Endodermal cell (in vitro differentiated cells): ENCODE measurements around the gene SYNJ2. TPM values are rescaled to one million over a fixed set of nuclear protein-coding genes. Genes with fewer than 3 reads are reported as not detected.

Experiments
- DNase-seq: peaks from one replicate; pipeline ENCODE4 v3.0.0-alpha.2; 2017
- H3K27ac ChIP-seq: 2 replicates; pipeline ENCODE4 v1.5.1; 2013; ENCODE audit warnings: mild to moderate bottlenecking, low read depth, low read length, moderate library complexity
- H3K27me3 ChIP-seq: 2 replicates; pipeline ENCODE4 v1.6.1; 2013; ENCODE audit warnings: mild to moderate bottlenecking, low read length, moderate library complexity; ENCODE audit not compliant: insufficient read depth, control insufficient read depth, poor library complexity, severe bottlenecking
- H3K36me3 ChIP-seq: 2 replicates; pipeline ENCODE4 v1.7.0; 2013; ENCODE audit warnings: mild to moderate bottlenecking, low read length, moderate library complexity; ENCODE audit not compliant: control insufficient read depth, insufficient read depth
- H3K4me1 ChIP-seq: one replicate; pipeline ENCODE4 v1.7.0; 2013; ENCODE audit warnings: low read length; ENCODE audit not compliant: control insufficient read depth, insufficient read depth
- H3K4me3 ChIP-seq: 2 replicates; pipeline ENCODE4 v1.5.1; 2013; ENCODE audit warnings: mild to moderate bottlenecking, low read length, moderate library complexity
- H3K9ac ChIP-seq: 2 replicates; pipeline ENCODE4 v1.6.1; 2013; ENCODE audit warnings: mild to moderate bottlenecking, low read length, moderate library complexity; ENCODE audit not compliant: poor library complexity, severe bottlenecking; ENCODE audit errors: extremely low read depth
- H3K9me3 ChIP-seq: 2 replicates; pipeline ENCODE4 v1.6.1; 2013; ENCODE audit warnings: mild to moderate bottlenecking, low read length, moderate library complexity; ENCODE audit not compliant: control insufficient read depth
- H3K27ac Mint-ChIP-seq: 2 replicates; pipeline ENCODE4 v1.8.0; 2020; ENCODE audit warnings: mixed read lengths
- H3K27me3 Mint-ChIP-seq: 2 replicates; pipeline ENCODE4 v1.8.0; 2021; ENCODE audit warnings: mild to moderate bottlenecking, mixed read lengths; ENCODE audit not compliant: insufficient read depth
- H3K36me3 Mint-ChIP-seq: 2 replicates; pipeline ENCODE4 v1.8.0; 2020; ENCODE audit warnings: low read depth, mixed read lengths
- H3K4me1 Mint-ChIP-seq: 2 replicates; pipeline ENCODE4 v1.8.0; 2020; ENCODE audit warnings: mixed read lengths
- H3K4me3 Mint-ChIP-seq: 2 replicates; pipeline ENCODE4 v1.8.0; 2020; ENCODE audit warnings: mild to moderate bottlenecking, moderate library complexity, mixed read lengths
- H3K9me3 Mint-ChIP-seq: 2 replicates; pipeline ENCODE4 v1.8.0; 2020; ENCODE audit warnings: mild to moderate bottlenecking, mixed read lengths
- WGBS, 2 experiments: methylation state at CpG; one replicate each; pipeline versions ENCODE4 v1.1.5 to v1.1.7; 2013; ENCODE audit warnings: missing lambda C conversion rate in 2 of 2, mixed read lengths in 1 of 2; ENCODE audit not compliant: insufficient coverage in 1 of 2, insufficient read length in 1 of 2; 5-methylcytosine and 5-hydroxymethylcytosine counted together
- total RNA-seq, 2 donors: library from RNA; stranded (reverse); fragmentation: NEBNext Ultra II Directional in 1 of 2; extraction: Animal tissue kit (Norgen Biotek cat#: 25700) in 1 of 2; gene quantifications; 2 replicates in 1 of 2; 3 replicates in 1 of 2; pipeline ENCODE4 v1.2.1, GENCODE V29; 2021
- TF ChIP-seq, protein P1 (sequence below): fragments of 200-600 bp; sonication (generic); conservative IDR thresholded peaks from 2 replicates; pipeline ENCODE4 v1.5.0; 2021; ENCODE audit warnings: antibody characterized with exemption, mild to moderate bottlenecking

The SYNJ2 gene
- total RNA-seq, 2 donors from 2014 or later, result 21.2 to 32.8 TPM

DNA sequence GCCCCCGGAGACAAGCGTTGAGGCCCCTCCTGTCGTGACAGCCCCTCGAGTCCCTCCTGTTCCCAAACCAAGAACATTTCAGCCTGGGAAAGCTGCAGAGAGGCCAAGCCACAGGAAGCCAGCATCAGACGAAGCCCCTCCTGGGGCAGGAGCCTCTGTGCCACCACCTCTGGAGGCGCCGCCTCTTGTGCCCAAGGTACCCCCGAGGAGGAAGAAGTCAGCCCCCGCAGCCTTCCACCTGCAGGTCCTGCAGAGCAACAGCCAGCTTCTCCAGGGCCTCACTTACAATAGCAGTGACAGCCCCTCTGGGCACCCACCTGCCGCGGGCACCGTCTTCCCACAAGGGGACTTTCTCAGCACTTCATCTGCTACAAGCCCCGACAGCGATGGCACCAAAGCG, 114.0 kb downstream of the SYNJ2 start:
- no peaks in the 10 kb centered on the region for H3K4me1 ChIP-seq
- H3K27ac Mint-ChIP-seq, result no peak overlapping the region
- no peaks in the 10 kb centered on the region for H3K27me3 ChIP-seq
- no peak overlapping the region for H3K27ac ChIP-seq
- no peak overlapping the region for H3K4me3 Mint-ChIP-seq
- peaks cover 41% of the 10 kb centered on the region for H3K36me3 Mint-ChIP-seq
- DNase-seq, result no peak
- no peaks in the 10 kb centered on the region for H3K27me3 Mint-ChIP-seq
- H3K4me3 ChIP-seq, result no peak overlapping the region
- no peaks in the 10 kb centered on the region for H3K4me1 Mint-ChIP-seq
- peaks cover 52% of the 10 kb centered on the region for H3K36me3 ChIP-seq
- no peaks in the 10 kb centered on the region for H3K9me3 ChIP-seq
- no peak overlapping the region for H3K9ac ChIP-seq
- 95 to 97% methylated on average over 9 to 15 of the region's 15 CpGs for WGBS, 2 experiments
- H3K9me3 Mint-ChIP-seq, result no peaks in the 10 kb centered on the region
- TF ChIP-seq, protein P1, sequence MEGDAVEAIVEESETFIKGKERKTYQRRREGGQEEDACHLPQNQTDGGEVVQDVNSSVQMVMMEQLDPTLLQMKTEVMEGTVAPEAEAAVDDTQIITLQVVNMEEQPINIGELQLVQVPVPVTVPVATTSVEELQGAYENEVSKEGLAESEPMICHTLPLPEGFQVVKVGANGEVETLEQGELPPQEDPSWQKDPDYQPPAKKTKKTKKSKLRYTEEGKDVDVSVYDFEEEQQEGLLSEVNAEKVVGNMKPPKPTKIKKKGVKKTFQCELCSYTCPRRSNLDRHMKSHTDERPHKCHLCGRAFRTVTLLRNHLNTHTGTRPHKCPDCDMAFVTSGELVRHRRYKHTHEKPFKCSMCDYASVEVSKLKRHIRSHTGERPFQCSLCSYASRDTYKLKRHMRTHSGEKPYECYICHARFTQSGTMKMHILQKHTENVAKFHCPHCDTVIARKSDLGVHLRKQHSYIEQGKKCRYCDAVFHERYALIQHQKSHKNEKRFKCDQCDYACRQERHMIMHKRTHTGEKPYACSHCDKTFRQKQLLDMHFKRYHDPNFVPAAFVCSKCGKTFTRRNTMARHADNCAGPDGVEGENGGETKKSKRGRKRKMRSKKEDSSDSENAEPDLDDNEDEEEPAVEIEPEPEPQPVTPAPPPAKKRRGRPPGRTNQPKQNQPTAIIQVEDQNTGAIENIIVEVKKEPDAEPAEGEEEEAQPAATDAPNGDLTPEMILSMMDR, result no peak

DNA sequence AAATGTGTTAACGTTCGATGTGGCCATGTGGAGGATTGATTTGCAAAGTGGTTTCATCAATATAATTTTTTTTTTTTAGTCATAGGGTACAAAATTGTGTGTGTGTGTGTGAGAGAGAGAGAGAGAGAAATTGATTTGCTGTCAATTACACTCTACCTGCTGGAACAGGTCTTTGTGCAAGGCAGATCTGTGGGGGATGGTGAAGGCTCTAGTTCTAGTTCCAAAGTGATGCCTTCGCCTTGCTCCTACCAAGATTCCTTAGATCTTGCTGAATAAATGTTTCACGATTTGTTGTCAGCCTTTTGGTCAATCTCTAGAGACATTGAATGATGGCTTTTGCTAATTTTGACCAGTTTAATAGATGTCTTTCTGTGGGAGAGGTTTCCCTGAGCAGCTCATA, 121.6 kb downstream of the SYNJ2 start:
- no peak for DNase-seq
- no peaks in the 10 kb centered on the region for H3K4me1 ChIP-seq
- H3K9ac ChIP-seq, result no peak overlapping the region
- 95 to 97% methylated on average over 2 to 4 of the region's 4 CpGs for WGBS, 2 experiments
- H3K4me1 Mint-ChIP-seq, result no peaks in the 10 kb centered on the region
- peaks cover 5% of the 10 kb centered on the region for H3K36me3 Mint-ChIP-seq
- H3K27me3 ChIP-seq, result no peaks in the 10 kb centered on the region
- no peak overlapping the region for H3K4me3 Mint-ChIP-seq
- H3K9me3 Mint-ChIP-seq, result no peaks in the 10 kb centered on the region
- no peak overlapping the region for H3K27ac Mint-ChIP-seq
- H3K27ac ChIP-seq, result no peak overlapping the region
- no peak overlapping the region for H3K4me3 ChIP-seq
- H3K27me3 Mint-ChIP-seq, result no peaks in the 10 kb centered on the region
- TF ChIP-seq, protein P1, result no peak
- no peaks in the 10 kb centered on the region for H3K9me3 ChIP-seq
- H3K36me3 ChIP-seq, result peaks cover 13% of the 10 kb centered on the region

- Histone ChIP-seq H3K36me3 (peaks cover 17% of the 10 kb centered on the region), H3K27ac (no peak overlapping the region), H3K9ac (no peak overlapping the region), H3K9me3 (no peaks in the 10 kb centered on the region), H3K27me3 (no peaks in the 10 kb centered on the region), H3K4me1 (no peaks in the 10 kb centered on the region), H3K4me3 (no peak overlapping the region)
- TF ChIP-seq, protein P1, result no peak
- no peak for DNase-seq
- 98 to 100% methylated on average over 1 to 2 of the region's 2 CpGs for WGBS, 2 experiments
- H3K27me3 Mint-ChIP-seq, result no peaks in the 10 kb centered on the region
- no peak overlapping the region for H3K27ac Mint-ChIP-seq
- H3K36me3 Mint-ChIP-seq, result peaks cover 19% of the 10 kb centered on the region
- H3K9me3 Mint-ChIP-seq, result no peaks in the 10 kb centered on the region
- H3K4me1 Mint-ChIP-seq, result no peaks in the 10 kb centered on the region
- H3K4me3 Mint-ChIP-seq, result no peak overlapping the region
These were observed 123.0 kb downstream of the SYNJ2 start for GRCh38 chr6:158104696-158105095.
